Heart left ventricle (tissue), 16 donors: ENCODE data around the gene PCED1B. TPM values are rescaled to one million over a fixed set of nuclear protein-coding genes. Genes with fewer than 3 reads are reported as not detected.
A peak's percentile ranks its signal among the peaks of the same experiment; 100 is the strongest.

ENCODE experiments used
- ATAC-seq, 4 donors: fragments of 200-7000 bp; cut with Tn5 transposase; one replicate each; pipeline ENCODE4 v1.9.1; 2020 to 2022; ENCODE audit warnings: moderate library complexity in 4 of 4, mild to moderate bottlenecking in 3 of 4, moderate number of reproducible peaks in 1 of 4
- DNase-seq, 5 donors: peaks; one replicate each; pipeline ENCODE4 v3.0.0-alpha.2; 2020
- H3K27ac ChIP-seq, 12 donors: fragments of 200-600 bp; sonication (generic) in 4 of 12; one replicate each; pipeline versions ENCODE4 v1.5.0 to v1.8.0; 2016 to 2022; ENCODE audit warnings: mild to moderate bottlenecking in 2 of 12
- H3K27me3 ChIP-seq, 9 donors: fragments of 200-600 bp; sonication (generic) in 2 of 9; one replicate each; pipeline versions ENCODE4 v1.5.1 to v1.8.0; 2016 to 2022; ENCODE audit warnings: mild to moderate bottlenecking in 3 of 9
- H3K36me3 ChIP-seq, 9 donors: fragments of 200-600 bp; sonication (generic) in 2 of 9; one replicate each; pipeline versions ENCODE4 v1.5.0 to v1.8.0; 2018 to 2022; ENCODE audit warnings: mild to moderate bottlenecking in 2 of 9
- H3K4me1 ChIP-seq, 12 donors: fragments of 200-600 bp; sonication (generic) in 4 of 12; one replicate each; pipeline versions ENCODE4 v1.5.0 to v1.8.0; 2016 to 2022; ENCODE audit warnings: mild to moderate bottlenecking in 3 of 12
- H3K4me3 ChIP-seq, 12 donors: fragments of 200-600 bp; sonication (generic) in 4 of 12; one replicate each; pipeline versions ENCODE4 v1.5.0 to v1.8.0; 2017 to 2022; ENCODE audit warnings: mild to moderate bottlenecking in 9 of 12, moderate library complexity in 4 of 12
- H3K9me3 ChIP-seq, 12 donors: fragments of 200-600 bp; sonication (generic) in 4 of 12; one replicate each; pipeline versions ENCODE4 v1.5.0 to v1.8.0; 2016 to 2022; ENCODE audit warnings: mild to moderate bottlenecking in 1 of 12
- POLR2A ChIP-seq, 2 donors: fragments of 450-650 bp; IDR thresholded peaks; one replicate each; pipeline ENCODE4 v1.6.1; 2017; ENCODE audit warnings: antibody characterized with exemption in 2 of 2, mild to moderate bottlenecking in 2 of 2, moderate library complexity in 2 of 2
- WGBS, 4 donors: extraction: QIAGEN DNeasy Blood & Tissue Kit in 2 of 4; methylation state at CpG; one replicate each; pipeline versions ENCODE4 v1.1.5 to v1.1.7; 2013 to 2018; 5-methylcytosine and 5-hydroxymethylcytosine counted together
- intact Hi-C, 10 donors: fragments of 100-400 bp; cut with DNase I; formaldehyde crosslinking; loops; one replicate each; pipeline versions ENCODE4 v1.11.1 to v1.14.2; 2022
- polyA plus RNA-seq, 2 donors: library from polyadenylated mRNA; stranded (reverse); fragments of 200-250 nt; gene quantifications; one replicate each; pipeline ENCODE4 v1.2.3, GENCODE V29; 2013
- total RNA-seq, 9 donors: library from RNA; depleted of rRNA in 2 of 9; stranded (reverse); fragments of >200 nt in 2 of 9; fragmentation: NEBNext Ultra II Directional in 3 of 9; extraction: Animal tissue kit (Norgen Biotek cat#: 25700) in 3 of 9; gene quantifications; one replicate each; pipeline versions ENCODE4 v1.1.0 to v1.2.4, GENCODE V29; 2016 to 2023
- TF ChIP-seq, protein P1 (sequence below), 12 donors: fragments of 200-600 bp; sonication (generic) in 4 of 12; IDR thresholded peaks; one replicate each; pipeline versions ENCODE4 v1.5.0 to v1.8.0; 2018 to 2022; ENCODE audit warnings: antibody characterized with exemption in 12 of 12, mild to moderate bottlenecking in 5 of 12
- donor health status: ischemic (EF 13 %, LVEDD 7.1; RV severe dilation, severe dysfunction).
- donor health status: healthy with polysubstance abuse.
- donor health status: DM: no; HTN: yes; CAD: no.
- donor health status: DM: no; HTN: no; CAD: no.
- donor health status: ischemic (EF 25% LVEDD 6.9; RV normal size, moderate dysfunction).
- donor health status: ischemic (EF 25% LVEDD 5.7; RV mildly dilated, moderate dysfunction).
- donor health status: healthy.
- donor health status: DM: yes; HTN: yes; CAD: no.
- donor health status: ischemic (EF 35%, LVEDD 5.7; RV mildly dilated, moderate dysfunction).
- donor health status: nonischemic (EF 11% LVEDD 7.7; RV severe dilation, severe dysfunction).
- donor health status: DM: yes; HTN: yes; CAD: no.
- donor health status: PGD.
- donor health status: ischemic (EF 29% LVEDD 5.4; RV normal size, mild dysfunction).
- donor health status: nonischemic (EF 23%, LVEDD 6.1; RV moderate dilation, normal function).

The PCED1B gene
- total and polyA plus RNA-seq, 11 donors, result 0.39 to 9.5 (median 0.72) TPM; not detected in 2

GRCh38 chr12:47228802-47229201 lies 149.4 kb downstream of the PCED1B start:
- TF ChIP-seq, protein P1, sequence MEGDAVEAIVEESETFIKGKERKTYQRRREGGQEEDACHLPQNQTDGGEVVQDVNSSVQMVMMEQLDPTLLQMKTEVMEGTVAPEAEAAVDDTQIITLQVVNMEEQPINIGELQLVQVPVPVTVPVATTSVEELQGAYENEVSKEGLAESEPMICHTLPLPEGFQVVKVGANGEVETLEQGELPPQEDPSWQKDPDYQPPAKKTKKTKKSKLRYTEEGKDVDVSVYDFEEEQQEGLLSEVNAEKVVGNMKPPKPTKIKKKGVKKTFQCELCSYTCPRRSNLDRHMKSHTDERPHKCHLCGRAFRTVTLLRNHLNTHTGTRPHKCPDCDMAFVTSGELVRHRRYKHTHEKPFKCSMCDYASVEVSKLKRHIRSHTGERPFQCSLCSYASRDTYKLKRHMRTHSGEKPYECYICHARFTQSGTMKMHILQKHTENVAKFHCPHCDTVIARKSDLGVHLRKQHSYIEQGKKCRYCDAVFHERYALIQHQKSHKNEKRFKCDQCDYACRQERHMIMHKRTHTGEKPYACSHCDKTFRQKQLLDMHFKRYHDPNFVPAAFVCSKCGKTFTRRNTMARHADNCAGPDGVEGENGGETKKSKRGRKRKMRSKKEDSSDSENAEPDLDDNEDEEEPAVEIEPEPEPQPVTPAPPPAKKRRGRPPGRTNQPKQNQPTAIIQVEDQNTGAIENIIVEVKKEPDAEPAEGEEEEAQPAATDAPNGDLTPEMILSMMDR (IDR thresholded peaks at IDR 0.05), result no peak
- peaks cover 0 to 12% (median 0%) of the 10 kb centered on the region in 12 donors for H3K4me1 ChIP-seq
- H3K27me3 ChIP-seq, result no peaks in the 10 kb centered on the region
- WGBS, 4 donors, result 93 to 98% (median 95%) methylated on average over 4 of the region's 4 CpGs
- H3K36me3 ChIP-seq, result peaks cover 0 to 7% (median 0%) of the 10 kb centered on the region in 9 donors
- no peaks in the 10 kb centered on the region for H3K9me3 ChIP-seq
- H3K4me3 ChIP-seq, result no peak overlapping the region
- DNase-seq (no peak), ATAC-seq (no peak)
- intact Hi-C loops, result loop anchor here in 1 of 10 donors (10.0 kb wide), 1 partner anchor 154 kb away; the partner anchor contains the start of genes AMIGO2 and PCED1B
- H3K27ac ChIP-seq, result no peak overlapping the region

DNA sequence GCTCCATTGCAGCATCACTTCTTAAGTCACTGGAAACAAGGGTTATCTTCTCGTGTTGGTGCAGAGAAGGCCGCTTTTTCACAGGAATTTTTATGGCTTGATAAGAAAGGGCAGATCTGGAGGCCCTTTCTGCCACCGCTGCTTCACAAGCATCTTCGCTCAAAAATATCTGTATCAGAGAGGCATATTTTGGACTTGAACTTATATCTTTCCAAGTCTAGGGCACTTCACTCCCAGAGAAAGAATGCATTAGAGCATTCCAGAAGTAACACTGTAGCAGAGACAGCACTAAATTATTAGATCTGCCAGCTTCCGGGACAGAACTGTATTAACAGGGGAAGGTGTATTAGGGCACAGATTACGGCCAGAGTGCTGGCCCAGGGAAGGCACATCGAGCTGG lies 152.0 kb downstream of the PCED1B start:
- Histone ChIP-seq H3K27me3 (no peaks in the 10 kb centered on the region), H3K4me1 (peaks cover 0 to 9% (median 2%) of the 10 kb centered on the region in 12 donors), H3K27ac (no peak overlapping the region), H3K36me3 (peaks cover 0 to 15% (median 0%) of the 10 kb centered on the region in 9 donors), H3K9me3 (no peaks in the 10 kb centered on the region), H3K4me3 (no peak overlapping the region)
- ATAC-seq (no peak), DNase-seq (no peak)
- WGBS, 4 donors, result 60 to 69% (median 64%) methylated on average over 7 of the region's 7 CpGs
- intact Hi-C loops, result no loop called here
- TF ChIP-seq POLR2A (IDR thresholded peaks at IDR 0.05), result no peak
- TF ChIP-seq, protein P1 (IDR thresholded peaks at IDR 0.05), result no peak

GRCh38 chr12:47234576-47235141 lies 155.2 kb downstream of the PCED1B start:
- no peaks in the 10 kb centered on the region for H3K27me3 ChIP-seq
- no peak overlapping the region for H3K4me3 ChIP-seq
- H3K36me3 ChIP-seq, result peaks cover 0 to 12% (median 0%) of the 10 kb centered on the region in 9 donors
- DNase-seq (no peak), ATAC-seq (no peak)
- WGBS, 4 donors, result 93 to 96% (median 96%) methylated on average over 14 of the region's 14 CpGs
- intact Hi-C loops, result no loop called here
- H3K4me1 ChIP-seq, result peaks cover 0 to 29% (median 2%) of the 10 kb centered on the region in 12 donors
- TF ChIP-seq POLR2A (IDR thresholded peaks at IDR 0.05), result no peak
- TF ChIP-seq, protein P1 (IDR thresholded peaks at IDR 0.05), result no peak
- no peak overlapping the region for H3K27ac ChIP-seq
- H3K9me3 ChIP-seq, result no peaks in the 10 kb centered on the region

DNA sequence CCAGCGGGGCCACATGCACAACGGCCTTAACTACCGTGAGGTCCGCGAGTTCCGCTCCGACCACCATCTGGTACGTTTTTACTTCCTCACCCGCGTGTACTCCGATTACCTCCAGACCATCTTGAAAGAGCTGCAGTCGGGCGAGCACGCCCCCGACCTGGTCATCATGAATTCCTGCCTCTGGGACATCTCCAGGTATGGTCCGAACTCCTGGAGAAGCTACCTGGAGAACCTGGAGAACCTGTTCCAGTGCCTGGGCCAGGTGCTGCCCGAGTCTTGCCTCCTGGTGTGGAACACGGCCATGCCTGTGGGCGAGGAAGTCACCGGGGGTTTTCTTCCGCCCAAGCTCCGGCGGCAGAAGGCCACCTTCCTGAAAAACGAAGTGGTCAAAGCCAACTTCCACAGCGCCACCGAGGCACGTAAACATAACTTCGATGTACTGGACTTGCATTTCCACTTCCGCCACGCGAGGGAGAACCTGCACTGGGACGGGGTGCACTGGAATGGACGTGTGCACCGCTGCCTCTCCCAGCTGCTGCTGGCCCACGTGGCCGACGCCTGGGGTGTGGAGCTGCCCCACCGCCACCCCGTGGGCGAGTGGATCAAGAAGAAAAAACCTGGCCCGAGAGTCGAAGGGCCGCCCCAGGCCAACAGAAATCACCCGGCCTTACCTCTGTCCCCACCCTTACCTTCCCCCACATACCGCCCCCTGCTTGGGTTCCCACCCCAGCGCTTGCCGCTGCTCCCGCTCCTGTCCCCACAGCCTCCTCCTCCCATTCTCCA lies 156.0 kb downstream of the PCED1B start:
- H3K4me1 ChIP-seq, result peaks cover 0 to 29% (median 2%) of the 10 kb centered on the region in 12 donors
- peak in 1 of 4 donors; percentile 10 for ATAC-seq
- TF ChIP-seq, protein P1 (IDR thresholded peaks at IDR 0.05), result no peak
- TF ChIP-seq POLR2A (IDR thresholded peaks at IDR 0.05), result no peak

More for the DNA sequence above, 156.0 kb downstream of the PCED1B start:
- WGBS, 4 donors, result 97 to 98% (median 97%) methylated on average over 40 to 48 of the region's 48 CpGs
- peaks cover 0 to 8% (median 0%) of the 10 kb centered on the region in 9 donors for H3K36me3 ChIP-seq
- no peak for DNase-seq
- no peaks in the 10 kb centered on the region for H3K27me3 ChIP-seq
- no peak overlapping the region for H3K27ac ChIP-seq
- H3K9me3 ChIP-seq, result no peaks in the 10 kb centered on the region
- H3K4me3 ChIP-seq, result no peak overlapping the region
- intact Hi-C loops, result no loop called here
